Hematopoietic multipotent progenitor cell (in vitro differentiated cells): Measurements from ENCODE around the gene OXLD1. TPM values are rescaled to one million over a fixed set of nuclear protein-coding genes. Genes with fewer than 3 reads are reported as not detected.

Source experiments
- DNase-seq, 3 donors: peaks; one replicate each; pipeline ENCODE4 v3.0.0-alpha.2; 2011 to 2015; ENCODE audit warnings: low read depth in 2 of 3, low spot score in 2 of 3
- total RNA-seq: library from RNA; depleted of rRNA; stranded (reverse); fragments of >200 nt; gene quantifications from one replicate; pipeline ENCODE4 v1.2.3, GENCODE V29; 2012

The OXLD1 gene
- 80.0 TPM for total RNA-seq

- DNase-seq, result peak; percentile 82 to 96 (median 94)
Measured at GRCh38 chr17:81666342-81667191, at the start of gene OXLD1, which contains the start of gene CCDC137. Gene OXLD1, minus strand, starts transcription at chr17:81666605. Its CDS starts 28 bp downstream, at chr17:81666577. Gene CCDC137, plus strand, starts transcription at chr17:81666737. Its CDS starts 30 bp downstream, at chr17:81666767.

GRCh38 chr17:81715107-81715871 is 48.9 kb upstream of the OXLD1 start:
- DNase-seq, result no peak

- no peak for DNase-seq
Measured at GRCh38 chr17:81714412-81715106, 48.2 kb upstream of the OXLD1 start.

- no peak for DNase-seq
Measured at GRCh38 chr17:81713556-81714411, 47.4 kb upstream of the OXLD1 start.

- no peak for DNase-seq
Measured at GRCh38 chr17:81713004-81713555, 46.7 kb upstream of the OXLD1 start.

GRCh38 chr17:81712468-81713003 is 46.1 kb upstream of the OXLD1 start:
- no peak for DNase-seq

GRCh38 chr17:81711814-81712467 is 45.5 kb upstream of the OXLD1 start, which contains the start of gene SLC25A10:
Gene SLC25A10, plus strand, starts transcription at chr17:81712284. Its CDS starts 143 bp downstream, at chr17:81712427.
- peak; percentile 67 to 81 (median 73) for DNase-seq

- DNase-seq, result peak in 1 of 3 donors; percentile 31
Measured at GRCh38 chr17:81710514-81711308, 44.3 kb upstream of the OXLD1 start.

GRCh38 chr17:81708739-81709185 is 42.4 kb upstream of the OXLD1 start:
- no peak for DNase-seq

- no peak for DNase-seq
Measured at GRCh38 chr17:81707725-81708646, 41.6 kb upstream of the OXLD1 start.

- no peak for DNase-seq
Measured at GRCh38 chr17:81706757-81707624, 40.6 kb upstream of the OXLD1 start.

GRCh38 chr17:81706232-81706611 is 39.8 kb upstream of the OXLD1 start:
- DNase-seq, result no peak

GRCh38 chr17:81705518-81706231 is 39.3 kb upstream of the OXLD1 start:
- no peak for DNase-seq

GRCh38 chr17:81703747-81704654 is 37.6 kb upstream of the OXLD1 start:
- no peak for DNase-seq
